Activated CD4-positive, alpha-beta T cell treated with anti-CD3 and anti-CD28 coated beads for 36 hours (primary cell): ENCODE results near the gene MYCN. TPM values are rescaled to one million over a fixed set of nuclear protein-coding genes. Genes with fewer than 3 reads are reported as not detected.
"Not testable (repeated sequence)": the region's sequence is repeated elsewhere in the genome, so short reads cannot be mapped to it uniquely, and the experiment has no call there.

Experiments
- ATAC-seq: fragments of 200-7000 bp; cut with Tn5 transposase; one replicate; pipeline ENCODE4 v1.10.0; 2021; ENCODE audit warnings: mild to moderate bottlenecking, moderate library complexity
- CTCF ChIA-PET: fragments of 350-600 bp; sonication (Branson Sonifier 250); formaldehyde crosslinking; loops from one replicate; lab custom pipeline; 2021; ENCODE audit warnings: antibody characterized with exemption; lab: Charles Lee
- POLR2A ChIA-PET: fragments of 350-600 bp; sonication (Branson Sonifier 250); formaldehyde crosslinking; loops from one replicate; lab custom pipeline; 2021; ENCODE audit warnings: antibody characterized with exemption, inconsistent platforms; lab: Charles Lee
- DNase-seq: peaks from one replicate; pipeline ENCODE4 v3.0.0-alpha.2; 2020
- H3K27ac Mint-ChIP-seq: one replicate; pipeline ENCODE4 v1.8.0; 2021; ENCODE audit warnings: mixed read lengths
- H3K27me3 Mint-ChIP-seq: one replicate; pipeline ENCODE4 v1.8.0; 2021; ENCODE audit warnings: mixed read lengths
- H3K36me3 Mint-ChIP-seq: one replicate; pipeline ENCODE4 v1.8.0; 2021; ENCODE audit warnings: low read depth, mixed read lengths
- H3K4me1 Mint-ChIP-seq: one replicate; pipeline ENCODE4 v1.8.0; 2021; ENCODE audit warnings: mixed read lengths
- H3K4me3 Mint-ChIP-seq: one replicate; pipeline ENCODE4 v1.8.0; 2021; ENCODE audit warnings: mild to moderate bottlenecking, moderate library complexity, mixed read lengths
- H3K9me3 Mint-ChIP-seq: one replicate; pipeline ENCODE4 v1.8.0; 2021; ENCODE audit warnings: low read depth, mixed read lengths
- intact Hi-C, 2 experiments: fragments of 100-400 bp; cut with DNase I in 1 of 2; cut with micrococcal nuclease in 1 of 2; formaldehyde crosslinking; loops; one replicate each; pipeline versions ENCODE4 v1.14.2 to v1.15.1; 2022 to 2024; cut with DNase I, micrococcal nuclease
- total RNA-seq, 2 experiments: library from RNA; stranded (reverse); gene quantifications; one replicate each; pipeline ENCODE4 v1.2.3, GENCODE V29; 2021

The MYCN gene
- total RNA-seq, 2 experiments from 2014 or later = 0.18 to 0.28 TPM

DNA sequence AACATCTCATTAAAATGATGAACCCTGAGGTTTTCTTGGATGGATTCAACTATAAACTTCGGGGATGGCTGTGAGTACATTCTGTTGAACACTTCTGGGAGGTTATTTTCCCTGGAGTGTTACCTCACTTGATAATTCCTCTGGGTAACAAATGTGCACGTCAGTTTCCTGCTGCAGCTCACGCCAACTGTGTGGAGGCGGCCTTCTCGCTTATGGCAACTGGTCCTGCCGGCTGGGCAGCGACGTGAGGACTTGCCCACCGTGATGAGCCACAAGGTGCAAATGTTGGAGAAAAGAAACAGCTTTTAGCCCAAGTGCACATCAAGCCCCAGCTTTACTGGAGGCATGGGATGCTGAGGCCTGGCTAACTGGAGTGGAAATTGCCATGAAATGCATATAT, 15.9 kb downstream of the MYCN start:
- no peak for DNase-seq
- Mint-ChIP-seq H3K4me1 (no peaks in the 10 kb centered on the region), H3K4me3 (no peak overlapping the region), H3K36me3 (no peaks in the 10 kb centered on the region), H3K9me3 (no peaks in the 10 kb centered on the region), H3K27ac (no peak overlapping the region), H3K27me3 (no peaks in the 10 kb centered on the region)
- ChIA-PET CTCF (interaction anchor here (0.5 to 1.1 kb wide), 3 partner anchors 10 to 282 kb away, joined by 3 to 4 read pairs (median 3); no protein-coding TSS in a partner anchor), POLR2A (interaction anchor here (0.5 kb wide), 1 partner anchor 770 kb away, joined by 10 read pairs; no protein-coding TSS in a partner anchor)
- intact Hi-C loops = no loop called here
- ATAC-seq = no peak

DNA sequence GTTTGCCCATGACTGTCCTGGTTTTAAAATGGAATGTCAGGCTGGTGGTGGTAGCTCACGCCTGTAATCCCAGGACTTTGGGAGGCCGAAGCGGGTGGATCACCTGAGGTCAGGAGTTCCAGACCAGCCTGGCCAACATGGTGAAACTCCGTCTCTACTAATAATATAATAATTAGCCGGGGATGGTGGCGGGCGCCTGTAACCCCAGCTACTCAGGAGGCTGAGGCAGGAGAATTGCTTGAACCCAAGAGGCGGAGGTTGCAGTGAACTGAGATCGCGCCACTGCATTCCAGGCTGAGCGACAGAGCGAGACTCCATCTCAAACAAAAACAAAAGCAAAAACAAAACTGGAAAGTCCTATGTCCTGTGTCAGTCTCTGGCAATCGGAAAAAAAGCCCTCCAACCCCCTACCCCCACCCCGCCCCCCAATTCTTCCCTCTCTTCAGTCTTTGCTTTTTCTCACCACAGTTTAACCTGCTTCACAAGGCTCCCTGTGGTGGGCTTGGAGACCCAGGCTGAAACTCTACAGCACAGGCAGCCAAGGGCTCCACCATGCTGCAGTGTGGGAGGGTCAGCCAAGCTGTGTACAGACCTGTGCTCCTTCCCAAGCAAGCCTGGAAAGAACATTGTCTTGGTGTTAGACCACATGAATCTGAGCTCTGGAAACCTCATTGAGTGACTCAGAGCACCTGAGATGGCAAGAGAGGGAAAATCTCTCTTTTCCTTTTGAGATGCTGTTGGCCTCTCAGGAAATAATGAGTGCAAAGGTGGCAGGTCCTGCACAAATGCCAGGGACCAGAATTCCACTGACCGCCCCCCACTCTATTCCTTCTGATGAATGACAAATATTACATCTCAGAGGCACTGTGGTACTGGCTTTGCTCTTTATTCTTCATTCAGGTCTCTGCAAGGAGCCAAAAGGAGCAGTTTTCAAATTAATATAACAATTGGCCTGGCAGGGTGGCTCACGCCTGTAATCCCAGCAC, 16.7 kb downstream of the MYCN start:
- no peak for DNase-seq
- intact Hi-C loops = no loop called here
- H3K27ac Mint-ChIP-seq = no peak overlapping the region
- ChIA-PET POLR2A (interaction anchor here (0.5 kb wide), 1 partner anchor 770 kb away, joined by 10 read pairs; no protein-coding TSS in a partner anchor), CTCF (interaction anchor here (0.6 to 1.1 kb wide), 4 partner anchors 17 to 358 kb away, joined by 3 to 7 read pairs (median 4); no protein-coding TSS in a partner anchor)
- H3K4me1 Mint-ChIP-seq = no peaks in the 10 kb centered on the region
- no peak overlapping the region for H3K4me3 Mint-ChIP-seq
- no peaks in the 10 kb centered on the region for H3K36me3 Mint-ChIP-seq
- H3K27me3 Mint-ChIP-seq = no peaks in the 10 kb centered on the region
- no peak for ATAC-seq
- H3K9me3 Mint-ChIP-seq = peaks cover 4% of the 10 kb centered on the region

- ATAC-seq (no peak), DNase-seq (no peak)
- H3K4me1 Mint-ChIP-seq = no peaks in the 10 kb centered on the region
- H3K4me3 Mint-ChIP-seq = no peak overlapping the region
- no peaks in the 10 kb centered on the region for H3K36me3 Mint-ChIP-seq
- ChIA-PET CTCF (interaction anchor here (0.7 to 1.1 kb wide), 2 partner anchors 16 to 47 kb away, joined by 3 to 5 read pairs; no protein-coding TSS in a partner anchor), POLR2A (no interaction called here)
- intact Hi-C loops = no loop called here
- no peaks in the 10 kb centered on the region for H3K27me3 Mint-ChIP-seq
- H3K9me3 Mint-ChIP-seq = peaks cover 4% of the 10 kb centered on the region
- H3K27ac Mint-ChIP-seq = no peak overlapping the region
These were observed 17.7 kb downstream of the MYCN start for GRCh38 chr2:15957881-15958713.

DNA sequence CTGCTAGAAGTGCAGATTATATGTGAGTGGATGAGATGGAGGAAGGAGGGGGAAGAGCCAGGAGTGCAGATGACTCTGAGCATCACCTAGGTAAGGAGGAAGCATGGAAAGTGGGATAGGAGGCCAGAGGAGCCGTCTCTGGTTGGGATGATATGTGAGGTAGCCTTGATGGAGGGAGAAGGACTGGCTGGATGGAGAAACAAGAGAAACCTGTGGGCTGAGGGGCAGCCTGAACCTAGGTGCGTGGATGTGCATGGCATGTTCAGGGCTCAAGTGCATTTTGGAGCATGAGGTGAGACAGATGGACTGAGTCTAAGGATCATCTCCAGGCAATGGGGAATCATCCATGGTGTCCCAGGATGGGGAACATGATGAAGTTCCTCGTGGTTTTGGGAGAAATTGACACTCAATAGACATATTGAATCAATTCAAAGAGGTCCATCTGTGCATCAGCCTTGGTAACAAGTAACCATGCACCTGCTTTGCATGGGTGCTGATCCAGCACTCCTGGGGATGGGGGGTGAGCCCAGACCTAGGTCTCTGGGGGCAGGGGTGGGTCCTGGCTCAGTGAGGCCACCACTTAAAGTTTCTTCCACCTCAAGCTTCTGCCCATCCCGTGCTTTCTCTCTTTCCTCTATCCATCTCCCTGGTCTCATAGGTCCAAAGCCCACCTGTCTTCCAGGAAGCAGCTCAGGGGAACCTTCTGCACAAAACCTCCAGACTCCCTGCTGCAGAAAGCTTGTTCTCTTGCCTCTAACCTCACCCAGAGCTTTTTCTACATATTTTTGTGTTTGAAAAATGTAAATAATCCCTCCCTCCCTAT, 19.2 kb downstream of the MYCN start:
- DNase-seq = no peak
- CTCF ChIA-PET = no interaction called here
- POLR2A ChIA-PET = no interaction called here

DNA sequence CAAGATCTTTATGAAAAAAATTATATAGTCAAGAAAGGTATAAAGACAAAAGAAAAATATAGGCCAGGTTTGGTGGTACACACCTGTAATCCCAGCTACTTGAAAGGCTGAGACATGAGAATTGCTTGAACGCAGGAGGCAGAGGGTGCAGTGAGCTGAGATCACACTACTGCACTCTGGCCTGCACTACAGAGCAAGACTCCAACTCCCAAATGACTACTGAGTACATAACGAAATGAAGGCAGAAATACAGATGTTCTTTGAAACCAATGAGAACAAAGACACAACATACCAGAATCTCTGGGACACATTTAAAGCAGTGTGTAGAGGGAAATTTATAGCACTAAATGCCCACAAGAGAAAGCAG, 19.8 kb downstream of the MYCN start:
- H3K27ac Mint-ChIP-seq, H3K27me3 Mint-ChIP-seq, DNase-seq, ATAC-seq, CTCF ChIA-PET, H3K36me3 Mint-ChIP-seq, H3K9me3 Mint-ChIP-seq, H3K4me3 Mint-ChIP-seq, POLR2A ChIA-PET, H3K4me1 Mint-ChIP-seq: not testable (repeated sequence)
- intact Hi-C loops = loop anchor here (10.0 kb wide), 2 partner anchors 185 to 785 kb away; no protein-coding TSS in a partner anchor

More for the DNA sequence above, 19.2 kb downstream of the MYCN start:
- no peak overlapping the region for H3K27ac Mint-ChIP-seq
- no peaks in the 10 kb centered on the region for H3K36me3 Mint-ChIP-seq
- intact Hi-C loops = loop anchor here (10.0 kb wide), 2 partner anchors 185 to 785 kb away; no protein-coding TSS in a partner anchor
- no peak overlapping the region for H3K4me3 Mint-ChIP-seq
- peaks cover 2% of the 10 kb centered on the region for H3K4me1 Mint-ChIP-seq
- no peak for ATAC-seq
- no peaks in the 10 kb centered on the region for H3K27me3 Mint-ChIP-seq
- H3K9me3 Mint-ChIP-seq = peaks cover 4% of the 10 kb centered on the region

DNA sequence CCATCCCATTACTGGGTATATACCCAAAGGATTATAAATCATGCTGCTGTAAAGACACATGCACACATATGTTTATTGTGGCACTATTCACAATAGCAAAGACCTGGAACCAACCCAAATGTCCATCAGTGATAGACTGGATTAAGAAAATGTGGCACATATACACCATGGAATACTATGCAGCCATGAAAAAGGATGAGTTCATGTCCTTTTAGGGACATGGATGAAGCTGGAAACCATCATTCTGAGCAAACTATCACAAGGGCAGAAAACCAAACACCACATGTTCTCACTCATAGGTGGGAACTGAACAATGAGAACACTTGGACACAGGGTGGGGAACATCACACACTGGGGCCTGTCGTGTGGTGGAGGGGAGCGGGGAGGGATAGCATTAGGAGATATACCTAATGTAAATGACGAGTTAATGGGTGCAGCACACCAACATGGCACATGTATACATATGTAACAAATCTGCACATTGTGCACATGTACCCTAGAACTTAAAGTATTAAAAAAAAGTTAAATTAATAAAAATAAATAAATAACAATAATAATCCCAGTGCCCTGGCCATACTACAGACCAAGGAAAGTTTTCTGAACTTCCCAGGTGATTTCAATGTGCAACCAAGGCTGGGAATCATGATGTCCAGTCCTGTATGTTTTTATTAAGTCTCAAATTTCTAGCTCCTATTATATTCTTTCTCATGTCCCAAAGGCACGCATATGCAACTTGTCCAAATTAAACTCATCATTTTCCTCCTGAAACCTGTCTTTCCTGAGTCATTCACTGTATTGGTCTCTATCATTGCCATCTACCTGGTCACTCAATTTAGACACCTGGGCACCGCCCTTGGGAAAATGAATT, 23.0 kb downstream of the MYCN start:
- peaks cover 34% of the 10 kb centered on the region for H3K4me1 Mint-ChIP-seq
- POLR2A ChIA-PET, ATAC-seq, H3K4me3 Mint-ChIP-seq, CTCF ChIA-PET, H3K36me3 Mint-ChIP-seq, DNase-seq, H3K9me3 Mint-ChIP-seq, H3K27me3 Mint-ChIP-seq, H3K27ac Mint-ChIP-seq: not testable (repeated sequence)
- intact Hi-C loops = loop anchor here (10.0 kb wide), 2 partner anchors 181 to 789 kb away; no protein-coding TSS in a partner anchor

DNA sequence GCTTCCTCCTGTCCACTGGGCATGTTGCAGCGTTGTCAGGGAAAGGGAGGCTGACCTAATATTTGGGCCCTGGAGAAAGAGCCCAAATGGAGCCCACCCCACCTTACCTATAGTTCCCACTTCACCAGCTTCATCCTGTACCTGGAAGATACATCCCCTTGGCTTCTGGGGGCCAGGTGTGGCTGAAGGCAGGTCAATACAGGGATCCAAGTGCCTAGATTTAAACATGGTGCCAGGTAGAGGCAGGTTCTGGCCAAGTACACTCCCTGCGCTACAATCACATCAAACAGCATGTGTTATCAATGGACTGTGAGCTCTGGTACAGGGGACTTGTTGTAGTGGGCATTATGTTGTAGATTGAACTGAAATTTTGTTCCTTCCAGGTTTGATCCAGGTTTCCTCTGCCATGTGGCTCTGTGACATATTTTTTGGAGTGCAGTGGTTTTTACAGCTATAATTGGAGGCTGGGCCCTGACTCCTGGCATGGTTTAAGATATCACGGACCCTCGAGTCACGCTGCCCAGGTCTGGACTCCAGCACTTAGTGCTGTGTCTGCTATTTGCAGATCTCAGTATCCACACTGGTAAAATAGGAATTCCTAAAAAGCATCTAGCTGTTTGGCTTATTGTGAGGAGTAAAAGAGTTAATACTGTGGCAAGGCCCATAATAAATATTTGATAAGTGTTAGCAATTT, 23.8 kb downstream of the MYCN start:
- CTCF ChIA-PET = interaction anchor here (0.6 kb wide), 1 partner anchor 338 kb away, joined by 3 read pairs; no protein-coding TSS in a partner anchor
- no peak overlapping the region for H3K4me3 Mint-ChIP-seq
- no peak overlapping the region for H3K27ac Mint-ChIP-seq
- DNase-seq (no peak), ATAC-seq (no peak)
- H3K9me3 Mint-ChIP-seq = peaks cover 4% of the 10 kb centered on the region
- no peaks in the 10 kb centered on the region for H3K27me3 Mint-ChIP-seq
- H3K4me1 Mint-ChIP-seq = peaks cover 42% of the 10 kb centered on the region
- POLR2A ChIA-PET = no interaction called here
- intact Hi-C loops = loop anchor here (10.0 kb wide), 2 partner anchors 181 to 789 kb away; no protein-coding TSS in a partner anchor
- no peaks in the 10 kb centered on the region for H3K36me3 Mint-ChIP-seq

DNA sequence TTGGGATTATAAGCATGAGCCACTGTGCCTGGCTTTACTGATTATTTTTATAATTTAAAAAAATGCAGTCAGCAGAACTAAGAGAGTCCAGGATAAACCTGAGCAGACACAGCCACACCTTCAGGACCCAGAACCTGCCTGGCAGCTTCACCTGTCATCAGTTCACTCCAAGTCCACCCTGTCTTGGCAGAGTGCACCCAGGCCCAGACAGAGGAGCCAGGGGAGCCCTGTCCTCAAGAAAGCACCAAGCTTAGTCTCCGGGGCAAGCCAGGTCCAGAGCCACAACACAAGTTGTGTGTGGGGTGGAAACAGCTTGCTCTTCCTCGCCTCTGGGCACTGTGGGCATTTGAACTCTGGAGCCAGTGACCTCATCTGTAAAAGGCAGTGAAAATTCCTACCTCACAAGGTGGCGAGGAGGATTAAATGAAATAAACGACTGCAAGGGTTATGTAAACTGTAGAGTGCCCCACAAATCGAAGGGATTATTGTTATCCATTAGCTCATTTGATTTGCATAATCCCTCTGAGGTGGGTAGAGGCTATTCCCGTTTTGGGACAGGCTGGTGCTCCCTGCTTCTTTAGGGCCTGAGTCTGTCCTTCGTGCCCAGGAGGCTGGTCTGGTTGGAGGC, 24.7 kb downstream of the MYCN start:
- Mint-ChIP-seq H3K27ac (peak overlapping the region; percentile 65), H3K4me1 (peaks cover 50% of the 10 kb centered on the region), H3K36me3 (no peaks in the 10 kb centered on the region), H3K4me3 (no peak overlapping the region), H3K27me3 (no peaks in the 10 kb centered on the region), H3K9me3 (peaks cover 4% of the 10 kb centered on the region)
- ChIA-PET POLR2A (no interaction called here), CTCF (interaction anchor here (0.7 to 1.6 kb wide), 5 partner anchors 10 to 616 kb away, joined by 3 to 5 read pairs (median 3); no protein-coding TSS in a partner anchor)
- DNase-seq (no peak), ATAC-seq (no peak)
- intact Hi-C loops = loop anchor here (5.0 to 10.0 kb wide), 3 partner anchors 180 to 790 kb away; no protein-coding TSS in a partner anchor

- DNase-seq (peak; percentile 80), ATAC-seq (peak; percentile 67)
- peaks cover 52% of the 10 kb centered on the region for H3K4me1 Mint-ChIP-seq
- peaks cover 2% of the 10 kb centered on the region for H3K27me3 Mint-ChIP-seq
- intact Hi-C loops = loop anchor here (5.0 to 10.0 kb wide), 3 partner anchors 179 to 791 kb away; no protein-coding TSS in a partner anchor
- peaks cover 4% of the 10 kb centered on the region for H3K9me3 Mint-ChIP-seq
- POLR2A ChIA-PET = no interaction called here
- H3K27ac Mint-ChIP-seq = peak overlapping the region; percentile 65
- CTCF ChIA-PET = interaction anchor here (0.7 to 1.6 kb wide), 5 partner anchors 10 to 616 kb away, joined by 3 to 5 read pairs (median 3); no protein-coding TSS in a partner anchor
- no peak overlapping the region for H3K4me3 Mint-ChIP-seq
- no peaks in the 10 kb centered on the region for H3K36me3 Mint-ChIP-seq
These were observed 25.2 kb downstream of the MYCN start for GRCh38 chr2:15965564-15966019.
